ENCODE measurements around the gene TANC2. TPM values are rescaled to one million over a fixed set of nuclear protein-coding genes. Genes with fewer than 3 reads are reported as not detected.

TANC2 gene
- total RNA-seq, 1 experiment from 2014 or later, result 53.2 TPM

DNA sequence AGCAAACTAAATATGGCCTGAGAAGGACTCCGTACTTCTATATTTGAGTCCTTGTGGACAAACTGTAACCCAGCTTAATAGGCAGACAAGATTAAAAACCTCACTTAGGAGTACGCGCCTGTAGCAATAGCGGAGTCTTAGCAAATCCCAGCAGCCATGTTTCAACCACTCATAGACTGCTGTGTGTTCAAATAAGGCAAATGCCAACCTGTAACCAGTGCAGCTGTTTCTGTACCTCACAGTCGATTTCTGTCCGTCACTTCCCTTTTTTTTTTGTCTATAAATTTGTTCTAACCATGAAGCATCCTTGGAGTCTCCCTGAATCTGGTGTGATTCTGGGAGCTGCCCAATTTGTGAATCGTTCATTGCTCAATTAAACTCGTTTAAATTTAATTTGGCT lies 30.2 kb downstream of the TANC2 start:
- Histone ChIP-seq H4K20me1 (ENCODE audit: insufficient read depth) (peaks cover 7% of the 10 kb centered on the region; the same call in 1 of the 2 replicates), H3K4me1 (ENCODE audit: control insufficient read depth in 1 of 2, insufficient read depth in 2 of 2, low read length in 2 of 2) (peaks cover 0 to 4% of the 10 kb centered on the region in 2 experiments; a peak in 1 of 4 replicates), H3K79me2 (ENCODE audit: insufficient read depth, low read length) (peaks cover 45% of the 10 kb centered on the region), H3K4me2 (ENCODE audit: low read length) (no peak overlapping the region), H3K4me3 (replicated peaks in 1 of 2; ENCODE audit: low read depth in 1 of 2, low read length in 2 of 2) (no peak overlapping the region), H2AFZ (ENCODE audit: low read depth, low read length, poor library complexity, severe bottlenecking) (no peak overlapping the region), H3K36me3 (ENCODE audit: control insufficient read depth in 1 of 2, insufficient read depth in 2 of 2, low read length in 2 of 2) (no peaks in the 10 kb centered on the region), H3K27ac (ENCODE audit: low read depth, low read length) (no peak overlapping the region), H3K27me3 (ENCODE audit: insufficient read depth, low read length) (no peaks in the 10 kb centered on the region), H3K9me2 (ENCODE audit: insufficient read depth) (no peaks in the 10 kb centered on the region; the same call in 1 of the 2 replicates), H3K9ac (ENCODE audit: low read length) (no peak overlapping the region), H3K9me3 (ENCODE audit: control insufficient read depth in 1 of 2, insufficient read depth in 1 of 2, low read depth in 1 of 2, low read length in 2 of 2) (no peaks in the 10 kb centered on the region)
- ChIA-PET POLR2A (no interaction called here), RAD21 (ENCODE audit: low non-redundant PET in 1 of 2, low total read pairs in 2 of 2, uncharacterized antibody in 2 of 2, unreplicated experiment in 2 of 2) (interaction anchor here (0.7 to 1.8 kb wide), 4 partner anchors 40 to 411 kb away, joined by 3 to 14 read pairs (median 6); no protein-coding TSS in a partner anchor), CTCF (interaction anchor here (0.6 to 2.9 kb wide), 14 partner anchors 10 to 430 kb away, joined by 3 to 48 read pairs (median 4); no protein-coding TSS in a partner anchor)
- TF ChIP-seq SP1 (IDR thresholded peaks at IDR 0.05; ENCODE audit: low read depth) (no peak), YY1 (IDR thresholded peaks at IDR 0.05; ENCODE audit: extremely low read depth, insufficient replicate concordance, low read depth, low read length) (no peak), TCF7L2 (IDR thresholded peaks at IDR 0.05; ENCODE audit: borderline replicate concordance, extremely low read depth, insufficient read depth, insufficient read length) (no peak)
- TF ChIP-seq, protein P1, sequence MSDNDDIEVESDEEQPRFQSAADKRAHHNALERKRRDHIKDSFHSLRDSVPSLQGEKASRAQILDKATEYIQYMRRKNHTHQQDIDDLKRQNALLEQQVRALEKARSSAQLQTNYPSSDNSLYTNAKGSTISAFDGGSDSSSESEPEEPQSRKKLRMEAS (IDR thresholded peaks at IDR 0.05), result no peak
- ATAC-seq, result no peak
- intact Hi-C loops (cut with micrococcal nuclease), result no loop called here
- DNase-seq (ENCODE audit: low read depth, low spot score), result no peak
- no TSS peak for BruUV-seq (replicated peaks)

DNA sequence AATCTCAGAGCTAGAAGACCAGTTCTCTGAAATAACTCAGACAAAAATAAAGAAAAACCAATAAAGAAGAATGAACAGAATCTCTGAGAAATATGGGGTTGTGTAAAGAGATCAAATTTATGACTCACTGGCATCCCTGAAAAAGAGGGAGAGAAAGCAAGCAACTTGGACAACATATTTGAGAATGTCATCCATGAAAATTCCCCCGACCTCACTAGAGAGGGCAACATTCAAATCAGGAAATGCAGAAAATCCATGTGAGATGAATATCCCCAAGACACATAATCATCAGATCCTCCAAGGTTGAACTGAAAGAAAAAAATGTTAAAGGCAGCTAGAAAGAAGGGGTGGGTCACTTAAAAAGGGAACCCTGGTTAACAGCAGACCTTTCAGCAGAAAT lies 32.1 kb downstream of the TANC2 start:
- Histone ChIP-seq H3K9ac (ENCODE audit: low read length) (no peak overlapping the region), H2AFZ (ENCODE audit: low read depth, low read length, poor library complexity, severe bottlenecking) (no peak overlapping the region), H3K9me3 (ENCODE audit: control insufficient read depth in 1 of 2, insufficient read depth in 1 of 2, low read depth in 1 of 2, low read length in 2 of 2) (no peaks in the 10 kb centered on the region), H3K9me2 (ENCODE audit: insufficient read depth) (no peaks in the 10 kb centered on the region; the same call in 1 of the 2 replicates), H3K4me3 (replicated peaks in 1 of 2; ENCODE audit: low read depth in 1 of 2, low read length in 2 of 2) (no peak overlapping the region), H3K27me3 (ENCODE audit: insufficient read depth, low read length) (no peaks in the 10 kb centered on the region), H3K79me2 (ENCODE audit: insufficient read depth, low read length) (peaks cover 43% of the 10 kb centered on the region), H3K4me1 (ENCODE audit: control insufficient read depth in 1 of 2, insufficient read depth in 2 of 2, low read length in 2 of 2) (peaks cover 0 to 12% of the 10 kb centered on the region in 2 experiments; a peak in 2 of 4 replicates), H3K36me3 (ENCODE audit: control insufficient read depth in 1 of 2, insufficient read depth in 2 of 2, low read length in 2 of 2) (no peaks in the 10 kb centered on the region), H3K4me2 (ENCODE audit: low read length) (no peak overlapping the region), H4K20me1 (ENCODE audit: insufficient read depth) (no peaks in the 10 kb centered on the region), H3K27ac (ENCODE audit: low read depth, low read length) (no peak overlapping the region)
- no peak for ATAC-seq
- TF ChIP-seq SRF (IDR thresholded peaks at IDR 0.05; ENCODE audit: low read depth) (no peak), EGR1 (IDR thresholded peaks at IDR 0.05; ENCODE audit: low read depth) (no peak)
- ChIA-PET POLR2A (no interaction called here), RAD21 (ENCODE audit: low non-redundant PET in 1 of 2, low total read pairs in 2 of 2, uncharacterized antibody in 2 of 2, unreplicated experiment in 2 of 2) (no interaction called here), CTCF (interaction anchor here (2.8 kb wide), 1 partner anchor 84 kb away, joined by 6 read pairs; no protein-coding TSS in a partner anchor)
- no peak for DNase-seq (ENCODE audit: low read depth, low spot score)
- BruUV-seq (replicated peaks), result no TSS peak
- intact Hi-C loops (cut with micrococcal nuclease), result no loop called here

All from HCT116 (cell line).